ENCODE results near the gene ZNF474.

- TF ChIP-seq, protein P1, sequence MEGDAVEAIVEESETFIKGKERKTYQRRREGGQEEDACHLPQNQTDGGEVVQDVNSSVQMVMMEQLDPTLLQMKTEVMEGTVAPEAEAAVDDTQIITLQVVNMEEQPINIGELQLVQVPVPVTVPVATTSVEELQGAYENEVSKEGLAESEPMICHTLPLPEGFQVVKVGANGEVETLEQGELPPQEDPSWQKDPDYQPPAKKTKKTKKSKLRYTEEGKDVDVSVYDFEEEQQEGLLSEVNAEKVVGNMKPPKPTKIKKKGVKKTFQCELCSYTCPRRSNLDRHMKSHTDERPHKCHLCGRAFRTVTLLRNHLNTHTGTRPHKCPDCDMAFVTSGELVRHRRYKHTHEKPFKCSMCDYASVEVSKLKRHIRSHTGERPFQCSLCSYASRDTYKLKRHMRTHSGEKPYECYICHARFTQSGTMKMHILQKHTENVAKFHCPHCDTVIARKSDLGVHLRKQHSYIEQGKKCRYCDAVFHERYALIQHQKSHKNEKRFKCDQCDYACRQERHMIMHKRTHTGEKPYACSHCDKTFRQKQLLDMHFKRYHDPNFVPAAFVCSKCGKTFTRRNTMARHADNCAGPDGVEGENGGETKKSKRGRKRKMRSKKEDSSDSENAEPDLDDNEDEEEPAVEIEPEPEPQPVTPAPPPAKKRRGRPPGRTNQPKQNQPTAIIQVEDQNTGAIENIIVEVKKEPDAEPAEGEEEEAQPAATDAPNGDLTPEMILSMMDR (IDR thresholded peaks at IDR 0.05; ENCODE audit: insufficient read depth, low read length): no peak
- TF ChIP-seq REST (IDR thresholded peaks at IDR 0.05; ENCODE audit: insufficient replicate concordance, low read depth) (no peak), POLR2AphosphoS5 (IDR thresholded peaks at IDR 0.05; ENCODE audit: low read depth) (no peak), GABPA (IDR thresholded peaks at IDR 0.05; ENCODE audit: low read depth) (no peak)
Observed at GRCh38 chr5:122162100-122162638, 32.8 kb downstream of the ZNF474 start.
